ENCODE measurements around the gene LZTR1.

LZTR1 gene

GRCh38 chr22:21016644-21017420 is 34.7 kb downstream of the LZTR1 start:
- TF ChIP-seq GATA3 (IDR thresholded peaks at IDR 0.05; ENCODE audit: low read depth, low read length) (no peak), GATA2 (IDR thresholded peaks at IDR 0.05; ENCODE audit: low read depth, low read length) (no peak)

GRCh38 chr22:21018314-21018713 is 36.2 kb downstream of the LZTR1 start:
- TF ChIP-seq GATA3 (IDR thresholded peaks at IDR 0.05; ENCODE audit: low read depth, low read length) (no peak), GATA2 (IDR thresholded peaks at IDR 0.05; ENCODE audit: low read depth, low read length) (no peak)

DNA sequence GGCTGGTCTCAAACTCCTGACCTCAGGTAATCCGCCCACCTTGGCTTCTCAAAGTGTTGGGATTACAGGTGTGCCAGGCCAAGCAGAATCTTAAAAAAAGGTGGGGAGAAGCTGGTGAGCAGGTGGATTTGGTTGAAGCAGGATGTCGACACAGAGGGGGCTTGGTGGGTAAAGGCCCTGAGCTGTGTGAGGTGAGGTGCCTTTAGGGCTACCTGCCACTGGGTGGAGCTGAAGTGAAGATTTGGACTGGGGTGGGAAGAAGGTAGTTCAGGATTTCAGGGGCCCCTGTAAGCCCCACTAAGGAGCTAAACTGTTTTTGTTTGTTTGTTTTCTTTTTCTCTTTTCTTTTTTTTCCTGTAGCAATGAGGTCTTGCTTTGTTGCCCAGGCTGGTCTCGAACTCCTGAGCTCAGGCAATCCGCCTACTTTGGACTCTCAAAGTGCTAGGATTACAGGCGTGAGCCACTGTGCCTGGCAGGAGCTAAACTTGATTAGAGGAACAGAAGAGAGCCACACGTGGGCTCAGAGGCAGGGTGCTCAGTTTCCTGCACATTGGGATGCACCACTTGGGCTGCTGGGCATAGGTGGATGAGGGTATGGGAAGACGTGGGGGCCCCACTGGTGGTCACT is 38.8 kb downstream of the LZTR1 start:
- TF ChIP-seq GATA2 (IDR thresholded peaks at IDR 0.05; ENCODE audit: low read depth, low read length), result no peak

DNA sequence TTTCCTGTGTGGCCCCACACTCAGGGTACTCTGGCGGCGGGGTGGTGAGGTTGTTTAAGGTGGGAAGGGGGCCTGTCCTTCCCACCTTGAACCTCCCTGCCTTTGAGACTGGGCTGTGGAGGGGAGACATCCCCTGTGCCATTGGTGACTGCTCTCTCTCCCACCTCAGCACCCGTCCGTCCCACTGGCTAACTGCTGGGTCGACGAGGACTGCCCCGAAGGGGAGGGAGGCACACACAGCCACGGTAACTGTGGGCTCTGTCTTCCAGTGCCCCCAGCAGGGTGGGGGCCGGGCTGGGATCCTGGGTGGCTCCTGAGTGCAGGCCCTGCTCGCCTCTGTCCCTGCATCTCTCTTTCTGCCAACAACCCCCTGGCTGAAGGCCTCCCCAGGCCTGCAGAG is 40.4 kb downstream of the LZTR1 start:
- TF ChIP-seq GATA3 (IDR thresholded peaks at IDR 0.05; ENCODE audit: low read depth, low read length) (no peak), GATA2 (IDR thresholded peaks at IDR 0.05; ENCODE audit: low read depth, low read length) (no peak)

DNA sequence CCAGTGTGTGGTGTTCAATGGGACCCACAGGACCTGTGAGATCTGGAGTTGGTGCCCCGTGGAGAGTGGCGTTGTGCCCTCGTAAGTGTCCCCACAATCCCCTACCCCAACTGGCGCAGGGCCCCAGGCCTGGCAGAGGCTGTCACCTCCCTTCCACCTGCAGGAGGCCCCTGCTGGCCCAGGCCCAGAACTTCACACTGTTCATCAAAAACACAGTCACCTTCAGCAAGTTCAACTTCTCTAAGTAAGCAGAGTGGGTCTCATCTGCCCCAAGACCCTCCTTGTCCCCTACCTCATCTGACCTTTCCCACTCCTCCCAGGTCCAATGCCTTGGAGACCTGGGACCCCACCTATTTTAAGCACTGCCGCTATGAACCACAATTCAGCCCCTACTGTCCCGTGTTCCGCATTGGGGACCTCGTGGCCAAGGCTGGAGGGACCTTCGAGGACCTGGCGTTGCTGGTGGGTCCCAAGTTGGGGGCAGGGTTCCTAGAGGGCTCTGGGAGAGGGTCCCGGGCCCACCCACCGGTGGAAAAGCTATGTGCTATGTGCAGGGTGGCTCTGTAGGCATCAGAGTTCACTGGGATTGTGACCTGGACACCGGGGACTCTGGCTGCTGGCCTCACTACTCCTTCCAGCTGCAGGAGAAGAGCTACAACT is 41.0 kb downstream of the LZTR1 start:
- TF ChIP-seq GATA2 (IDR thresholded peaks at IDR 0.05; ENCODE audit: low read depth, low read length) (no peak), GATA3 (IDR thresholded peaks at IDR 0.05; ENCODE audit: low read depth, low read length) (no peak)

DNA sequence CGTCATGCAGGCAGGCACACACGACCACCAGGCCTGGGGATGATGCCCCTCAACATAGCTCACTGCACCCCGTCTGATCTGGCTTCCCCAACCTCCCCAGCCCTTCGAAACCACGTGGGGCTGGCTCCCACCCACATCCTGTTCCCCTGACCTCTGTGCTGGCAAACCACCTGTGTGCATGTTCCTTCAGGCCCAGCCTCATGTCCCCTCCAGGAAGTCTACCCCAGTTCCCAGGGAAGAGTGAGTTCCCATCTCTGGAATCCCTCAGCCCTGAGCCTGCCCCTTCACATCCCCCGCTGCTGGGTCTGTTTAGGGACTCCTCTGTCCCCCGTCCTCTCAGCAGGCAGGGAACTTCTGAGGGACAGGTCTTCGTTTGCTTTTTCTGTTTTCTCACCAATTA is 43.2 kb downstream of the LZTR1 start:
- TF ChIP-seq GATA2 (IDR thresholded peaks at IDR 0.05; ENCODE audit: low read depth, low read length) (no peak), GATA3 (IDR thresholded peaks at IDR 0.05; ENCODE audit: low read depth, low read length) (no peak)

DNA sequence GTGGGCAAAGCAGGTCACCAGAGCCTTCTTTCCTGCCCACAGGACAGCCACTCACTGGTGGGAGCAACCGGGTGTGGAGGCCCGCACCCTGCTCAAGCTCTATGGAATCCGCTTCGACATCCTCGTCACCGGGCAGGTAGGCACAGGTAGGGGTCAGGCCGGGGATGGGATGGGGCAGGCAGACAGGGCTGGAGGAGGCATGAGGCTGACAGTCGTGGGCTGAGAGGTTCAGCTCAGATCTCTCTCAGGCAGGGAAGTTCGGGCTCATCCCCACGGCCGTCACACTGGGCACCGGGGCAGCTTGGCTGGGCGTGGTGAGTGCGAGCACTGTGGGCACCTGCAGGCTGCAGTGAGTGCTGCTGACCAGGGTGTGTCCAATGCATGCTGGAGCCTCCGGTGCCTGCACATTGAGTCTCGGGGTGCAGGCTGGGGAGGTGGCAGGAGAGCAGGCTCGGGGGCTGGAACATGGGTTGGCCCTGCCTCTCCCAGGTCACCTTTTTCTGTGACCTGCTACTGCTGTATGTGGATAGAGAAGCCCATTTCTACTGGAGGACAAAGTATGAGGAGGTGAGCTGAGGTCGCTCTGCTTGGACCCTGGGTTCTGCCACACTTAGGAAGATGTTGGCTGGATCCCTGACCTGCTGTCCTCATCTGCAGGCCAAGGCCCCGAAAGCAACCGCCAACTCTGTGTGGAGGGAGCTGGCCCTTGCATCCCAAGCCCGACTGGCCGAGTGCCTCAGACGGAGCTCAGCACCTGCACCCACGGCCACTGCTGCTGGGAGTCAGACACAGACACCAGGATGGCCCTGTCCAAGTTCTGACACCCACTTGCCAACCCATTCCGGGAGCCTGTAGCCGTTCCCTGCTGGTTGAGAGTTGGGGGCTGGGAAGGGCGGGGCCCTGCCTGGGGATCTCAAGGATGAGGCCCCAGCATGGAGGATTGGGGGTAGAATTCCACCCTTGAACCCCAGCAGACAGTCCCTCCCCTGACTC is 44.0 kb downstream of the LZTR1 start:
- TF ChIP-seq GATA2 (IDR thresholded peaks at IDR 0.05; ENCODE audit: low read depth, low read length) (no peak), GATA3 (IDR thresholded peaks at IDR 0.05; ENCODE audit: low read depth, low read length) (no peak)

- TF ChIP-seq GATA3 (IDR thresholded peaks at IDR 0.05; ENCODE audit: low read depth, low read length) (no peak), GATA2 (IDR thresholded peaks at IDR 0.05; ENCODE audit: low read depth, low read length) (no peak)
Measured at GRCh38 chr22:21026783-21027692, 44.9 kb downstream of the LZTR1 start.

DNA sequence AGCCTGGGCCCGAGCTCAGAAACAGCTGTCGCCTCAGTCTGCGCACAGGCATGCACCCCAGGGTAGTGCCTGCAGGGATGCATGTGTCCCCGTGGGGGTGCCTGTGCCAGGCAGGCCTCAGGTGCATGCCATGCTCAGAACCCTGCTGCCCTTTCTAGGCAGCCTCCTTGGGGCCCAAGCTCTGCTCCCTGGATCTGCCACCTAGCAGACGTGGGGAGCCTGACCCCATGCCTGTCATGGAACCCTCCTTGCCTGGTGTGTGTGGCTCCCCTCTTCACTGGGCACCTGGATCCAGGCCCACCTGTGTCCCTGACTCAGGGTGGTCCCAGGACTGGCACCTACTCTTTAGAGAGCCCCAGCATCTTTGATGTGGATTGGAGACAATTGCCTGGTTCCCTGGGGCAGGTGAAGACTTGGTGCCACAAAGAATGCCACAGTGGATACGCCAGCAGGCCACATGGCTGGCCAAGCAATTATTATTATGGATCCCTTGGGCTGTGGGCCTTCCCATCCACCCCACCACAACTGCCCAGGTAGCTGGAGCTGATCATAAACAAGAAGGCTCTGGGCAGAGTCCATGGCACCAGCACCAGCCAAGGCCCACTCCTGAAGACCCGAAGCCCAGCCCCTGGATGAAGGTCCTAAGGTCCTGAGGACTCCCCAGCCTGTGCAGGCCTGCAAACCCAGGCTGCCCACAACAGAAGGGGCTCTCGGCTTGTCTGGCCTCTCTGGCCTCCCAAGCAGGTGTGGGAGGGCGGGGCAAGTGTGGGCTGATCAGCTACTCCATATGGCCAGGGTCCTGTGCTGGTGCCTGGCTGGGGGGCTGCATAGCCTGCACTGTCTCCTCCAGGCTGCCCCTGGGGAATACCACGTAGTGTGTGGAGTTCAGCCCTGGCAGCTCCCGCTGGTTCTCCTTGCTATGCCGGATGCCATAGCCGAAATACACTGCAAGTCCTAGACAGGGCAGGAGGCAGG is 46.5 kb downstream of the LZTR1 start:
- TF ChIP-seq GATA3 (IDR thresholded peaks at IDR 0.05; ENCODE audit: low read depth, low read length) (no peak), GATA2 (IDR thresholded peaks at IDR 0.05; ENCODE audit: low read depth, low read length) (no peak)

- TF ChIP-seq GATA2 (IDR thresholded peaks at IDR 0.05; ENCODE audit: low read depth, low read length) (no peak), GATA3 (IDR thresholded peaks at IDR 0.05; ENCODE audit: low read depth, low read length) (no peak)
Measured at GRCh38 chr22:21029486-21030025, 47.5 kb downstream of the LZTR1 start.

DNA sequence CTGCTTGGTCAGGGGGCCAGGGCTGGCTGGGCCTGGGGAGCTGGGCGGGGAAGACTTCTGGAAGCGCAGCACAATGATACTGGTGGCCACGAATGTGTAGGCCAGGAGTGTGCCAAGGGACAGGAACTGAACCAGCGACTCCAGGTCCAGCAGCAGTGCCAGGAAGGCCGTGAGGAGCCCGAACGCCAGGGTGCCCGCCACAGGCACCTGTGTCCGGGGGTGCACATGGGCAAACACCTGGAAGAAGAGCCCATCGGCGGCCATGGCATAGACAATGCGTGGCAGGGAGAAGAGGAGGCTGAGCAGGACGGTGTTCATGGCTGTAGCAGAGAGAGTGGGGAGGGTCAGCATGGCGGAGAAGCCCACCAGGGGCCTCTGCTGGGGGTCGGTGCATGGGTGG is 47.9 kb downstream of the LZTR1 start:
- TF ChIP-seq GATA3 (IDR thresholded peaks at IDR 0.05; ENCODE audit: low read depth, low read length) (no peak), GATA2 (IDR thresholded peaks at IDR 0.05; ENCODE audit: low read depth, low read length) (no peak)

Data from SH-SY5Y (cell line).